Measurements from ENCODE around the gene UGT3A2. TPM values are rescaled to one million over a fixed set of nuclear protein-coding genes. Genes with fewer than 3 reads are reported as not detected.

Gene UGT3A2
- polyA plus RNA-seq, 1 donor (not counting 4 experiments of a cell fraction or from before 2014, with no cell fraction given) = 0.07 TPM

DNA sequence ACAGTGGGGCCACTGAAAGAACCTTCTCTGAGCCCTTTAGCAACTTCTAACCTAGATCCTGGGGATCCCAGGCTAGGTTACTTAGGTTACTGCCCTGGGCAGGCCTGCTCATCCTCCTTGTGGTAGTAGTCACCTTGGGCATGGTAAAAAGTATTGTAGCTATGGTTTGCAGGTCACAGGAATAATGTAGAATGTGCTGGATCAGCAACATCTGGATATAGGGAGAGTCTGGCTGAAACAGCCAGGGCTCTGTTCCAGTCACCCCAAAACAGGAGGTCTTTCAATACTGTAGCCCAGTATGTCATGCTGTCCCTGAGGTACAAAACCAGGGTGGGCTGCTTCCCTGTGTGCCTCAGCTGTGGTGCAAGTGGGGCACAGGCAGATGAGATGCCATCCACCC is 33.6 kb downstream of the UGT3A2 start:
- Histone ChIP-seq H3K27ac (ENCODE audit: control insufficient read depth, insufficient read depth, low read length) (no peak overlapping the region), H2AFZ (ENCODE audit: control insufficient read depth, low read length) (no peak overlapping the region), H3K4me3 (ENCODE audit: control insufficient read depth in 2 of 3, extremely low read depth in 1 of 3, insufficient read depth in 2 of 3, low read depth in 1 of 3, low read length in 3 of 3) (no peak overlapping the region), H3K27me3 (ENCODE audit: control insufficient read depth, extremely low read depth, insufficient read depth, low read length) (no peaks in the 10 kb centered on the region), H3K36me3 (ENCODE audit: control insufficient read depth in 2 of 2, extremely low read depth in 1 of 2, insufficient read depth in 2 of 2, low read length in 2 of 2) (no peaks in the 10 kb centered on the region), H3K4me2 (ENCODE audit: control insufficient read depth, extremely low read depth, insufficient read depth, low read depth, low read length) (no peak overlapping the region), H3K79me2 (ENCODE audit: control insufficient read depth, insufficient read depth, low read length) (no peaks in the 10 kb centered on the region), H3K9ac (ENCODE audit: control insufficient read depth, extremely low read depth, insufficient read depth, low read length) (no peak overlapping the region), H4K20me1 (ENCODE audit: control insufficient read depth, extremely low read depth, insufficient read depth, low read length) (no peaks in the 10 kb centered on the region), H3K9me3 (ENCODE audit: control insufficient read depth, low read depth, low read length) (no peaks in the 10 kb centered on the region), H3K4me1 (ENCODE audit: control insufficient read depth, extremely low read depth, insufficient read depth, low read length) (no peaks in the 10 kb centered on the region), H3K9me1 (ENCODE audit: control insufficient read depth, extremely low read depth, insufficient read depth, low read length) (no peaks in the 10 kb centered on the region)
- TF ChIP-seq, protein P1, sequence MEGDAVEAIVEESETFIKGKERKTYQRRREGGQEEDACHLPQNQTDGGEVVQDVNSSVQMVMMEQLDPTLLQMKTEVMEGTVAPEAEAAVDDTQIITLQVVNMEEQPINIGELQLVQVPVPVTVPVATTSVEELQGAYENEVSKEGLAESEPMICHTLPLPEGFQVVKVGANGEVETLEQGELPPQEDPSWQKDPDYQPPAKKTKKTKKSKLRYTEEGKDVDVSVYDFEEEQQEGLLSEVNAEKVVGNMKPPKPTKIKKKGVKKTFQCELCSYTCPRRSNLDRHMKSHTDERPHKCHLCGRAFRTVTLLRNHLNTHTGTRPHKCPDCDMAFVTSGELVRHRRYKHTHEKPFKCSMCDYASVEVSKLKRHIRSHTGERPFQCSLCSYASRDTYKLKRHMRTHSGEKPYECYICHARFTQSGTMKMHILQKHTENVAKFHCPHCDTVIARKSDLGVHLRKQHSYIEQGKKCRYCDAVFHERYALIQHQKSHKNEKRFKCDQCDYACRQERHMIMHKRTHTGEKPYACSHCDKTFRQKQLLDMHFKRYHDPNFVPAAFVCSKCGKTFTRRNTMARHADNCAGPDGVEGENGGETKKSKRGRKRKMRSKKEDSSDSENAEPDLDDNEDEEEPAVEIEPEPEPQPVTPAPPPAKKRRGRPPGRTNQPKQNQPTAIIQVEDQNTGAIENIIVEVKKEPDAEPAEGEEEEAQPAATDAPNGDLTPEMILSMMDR (optimal IDR thresholded peaks at IDR 0.05 in 1 of 3, IDR thresholded peaks at IDR 0.05 in 1 of 3, conservative IDR thresholded peaks at IDR 0.05 in 1 of 3; ENCODE audit: extremely low read depth in 1 of 3, insufficient read depth in 2 of 3, low read length in 3 of 3) = no peak
- no peak for TF ChIP-seq EZH2 (IDR thresholded peaks at IDR 0.05; ENCODE audit: low read length)
- dilution Hi-C loops (cut with MboI; ENCODE audit: extremely low pct_ligation_motif_present, low sequenced_read_pairs) = no loop called here
- no peak for DNase-seq (ENCODE audit: low read depth, low spot score)
- FAIRE-seq = no peak

DNA sequence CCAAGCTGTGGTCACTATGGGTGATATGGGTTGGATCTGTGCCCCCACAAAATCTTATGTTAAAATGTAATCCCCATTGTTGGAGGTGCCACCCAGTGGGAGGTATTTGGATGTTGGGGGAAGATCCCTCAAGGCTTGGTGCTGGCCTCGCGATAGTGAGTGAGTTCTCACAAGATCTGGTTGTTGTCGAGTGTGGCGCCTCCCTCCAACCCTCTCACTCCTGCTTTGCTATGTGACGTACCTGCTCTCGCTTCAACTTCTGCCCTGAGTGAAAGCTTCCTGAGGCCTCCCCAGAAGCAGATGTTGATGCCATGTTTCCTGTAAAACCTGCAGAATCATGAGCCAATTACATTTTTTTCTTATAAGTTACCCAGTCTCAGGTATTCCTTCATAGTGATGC is 35.5 kb downstream of the UGT3A2 start:
- DNase-seq (ENCODE audit: low read depth, low spot score) (no peak), FAIRE-seq (no peak)
- dilution Hi-C loops (cut with MboI; ENCODE audit: extremely low pct_ligation_motif_present, low sequenced_read_pairs) = no loop called here
- Histone ChIP-seq H2AFZ (ENCODE audit: control insufficient read depth, low read length) (no peak overlapping the region), H4K20me1 (ENCODE audit: control insufficient read depth, extremely low read depth, insufficient read depth, low read length) (no peaks in the 10 kb centered on the region), H3K27ac (ENCODE audit: control insufficient read depth, insufficient read depth, low read length) (no peak overlapping the region), H3K9me3 (ENCODE audit: control insufficient read depth, low read depth, low read length) (no peaks in the 10 kb centered on the region), H3K9me1 (ENCODE audit: control insufficient read depth, extremely low read depth, insufficient read depth, low read length) (no peaks in the 10 kb centered on the region), H3K9ac (ENCODE audit: control insufficient read depth, extremely low read depth, insufficient read depth, low read length) (no peak overlapping the region), H3K36me3 (ENCODE audit: control insufficient read depth in 2 of 2, extremely low read depth in 1 of 2, insufficient read depth in 2 of 2, low read length in 2 of 2) (no peaks in the 10 kb centered on the region), H3K4me3 (ENCODE audit: control insufficient read depth in 2 of 3, extremely low read depth in 1 of 3, insufficient read depth in 2 of 3, low read depth in 1 of 3, low read length in 3 of 3) (no peak overlapping the region), H3K4me1 (ENCODE audit: control insufficient read depth, extremely low read depth, insufficient read depth, low read length) (no peaks in the 10 kb centered on the region), H3K27me3 (ENCODE audit: control insufficient read depth, extremely low read depth, insufficient read depth, low read length) (no peaks in the 10 kb centered on the region), H3K79me2 (ENCODE audit: control insufficient read depth, insufficient read depth, low read length) (no peaks in the 10 kb centered on the region), H3K4me2 (ENCODE audit: control insufficient read depth, extremely low read depth, insufficient read depth, low read depth, low read length) (no peak overlapping the region)
- TF ChIP-seq, protein P1 (optimal IDR thresholded peaks at IDR 0.05 in 1 of 3, IDR thresholded peaks at IDR 0.05 in 1 of 3, conservative IDR thresholded peaks at IDR 0.05 in 1 of 3; ENCODE audit: extremely low read depth in 1 of 3, insufficient read depth in 2 of 3, low read length in 3 of 3) = no peak
- TF ChIP-seq EZH2 (IDR thresholded peaks at IDR 0.05; ENCODE audit: low read length) = no peak

Data from keratinocyte (primary cell).